Gastrocnemius medialis (tissue), 4 donors: ENCODE measurements around the gene NSMF.

Experiments
- POLR2A ChIP-seq, 2 donors: fragments of 450-650 bp; IDR thresholded peaks; one replicate each; pipeline ENCODE4 v1.6.1; 2017; ENCODE audit warnings: antibody characterized with exemption in 2 of 2, mild to moderate bottlenecking in 2 of 2, moderate library complexity in 2 of 2
- TF ChIP-seq, protein P1 (sequence below), 5 experiments: fragments of 450-650 bp in 3 of 5; fragments of 200-600 bp in 2 of 5; sonication (generic) in 2 of 5; IDR thresholded peaks in 4 of 5; conservative IDR thresholded peaks in 1 of 5; 1 replicate in 4 of 5; 2 replicates in 1 of 5; pipeline ENCODE4 v1.5.1; 2016 to 2019; ENCODE audit warnings: antibody characterized with exemption in 5 of 5, mild to moderate bottlenecking in 3 of 5, moderate library complexity in 3 of 5

GRCh38 chr9:137405677-137406081 is 53.5 kb downstream of the NSMF start:
- TF ChIP-seq, protein P1, sequence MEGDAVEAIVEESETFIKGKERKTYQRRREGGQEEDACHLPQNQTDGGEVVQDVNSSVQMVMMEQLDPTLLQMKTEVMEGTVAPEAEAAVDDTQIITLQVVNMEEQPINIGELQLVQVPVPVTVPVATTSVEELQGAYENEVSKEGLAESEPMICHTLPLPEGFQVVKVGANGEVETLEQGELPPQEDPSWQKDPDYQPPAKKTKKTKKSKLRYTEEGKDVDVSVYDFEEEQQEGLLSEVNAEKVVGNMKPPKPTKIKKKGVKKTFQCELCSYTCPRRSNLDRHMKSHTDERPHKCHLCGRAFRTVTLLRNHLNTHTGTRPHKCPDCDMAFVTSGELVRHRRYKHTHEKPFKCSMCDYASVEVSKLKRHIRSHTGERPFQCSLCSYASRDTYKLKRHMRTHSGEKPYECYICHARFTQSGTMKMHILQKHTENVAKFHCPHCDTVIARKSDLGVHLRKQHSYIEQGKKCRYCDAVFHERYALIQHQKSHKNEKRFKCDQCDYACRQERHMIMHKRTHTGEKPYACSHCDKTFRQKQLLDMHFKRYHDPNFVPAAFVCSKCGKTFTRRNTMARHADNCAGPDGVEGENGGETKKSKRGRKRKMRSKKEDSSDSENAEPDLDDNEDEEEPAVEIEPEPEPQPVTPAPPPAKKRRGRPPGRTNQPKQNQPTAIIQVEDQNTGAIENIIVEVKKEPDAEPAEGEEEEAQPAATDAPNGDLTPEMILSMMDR (IDR thresholded peaks at IDR 0.05 in 4 of 5, conservative IDR thresholded peaks at IDR 0.05 in 1 of 5), result no peak
- no peak for TF ChIP-seq POLR2A (IDR thresholded peaks at IDR 0.05)
